MM.1S (cell line): ENCODE measurements around the gene RASGRF2.

Source experiments
- DNase-seq: peaks from one replicate; pipeline ENCODE4 v3.0.0-alpha.2; 2015
- H2AFZ ChIP-seq: fragments of 300-600 bp; sonication (generic); 2 replicates; pipeline ENCODE4 v1.6.0; 2016; ENCODE audit warnings: antibody characterized with exemption, low read length
- H3F3A ChIP-seq: fragments of 300-600 bp; sonication (generic); 2 replicates; pipeline ENCODE4 v1.6.1; 2016; ENCODE audit warnings: mild to moderate bottlenecking, antibody characterized with exemption, low read length, moderate library complexity, mixed read lengths; ENCODE audit not compliant: insufficient read depth
- H3K27ac ChIP-seq: fragments of 300-600 bp; sonication (generic); 2 replicates; pipeline ENCODE4 v1.5.1; 2016; ENCODE audit warnings: mild to moderate bottlenecking, low read length
- H3K27me3 ChIP-seq: fragments of 300-600 bp; sonication (generic); replicated peaks from 2 replicates; pipeline ENCODE4 v1.6.0; 2016; ENCODE audit warnings: low read length; ENCODE audit not compliant: insufficient read depth
- H3K36me3 ChIP-seq: fragments of 300-600 bp; sonication (generic); replicated peaks from 2 replicates; pipeline ENCODE4 v1.6.1; 2016; ENCODE audit warnings: mild to moderate bottlenecking, low read length, mixed read lengths; ENCODE audit not compliant: insufficient read depth
- H3K4me1 ChIP-seq: fragments of 300-600 bp; sonication (generic); 2 replicates; pipeline ENCODE4 v1.6.1; 2016; ENCODE audit warnings: low read length, mixed read lengths
- H3K4me2 ChIP-seq: fragments of 300-600 bp; sonication (generic); 2 replicates; pipeline ENCODE4 v1.6.0; 2016; ENCODE audit warnings: low read depth, low read length
- H3K4me3 ChIP-seq: fragments of 300-600 bp; sonication (generic); 2 replicates; pipeline ENCODE4 v1.5.1; 2016; ENCODE audit warnings: low read length, mixed read lengths
- H3K79me2 ChIP-seq: fragments of 300-600 bp; sonication (generic); 2 replicates; pipeline ENCODE4 v1.6.1; 2016; ENCODE audit warnings: mixed run types, low read length, mixed read lengths
- H3K9ac ChIP-seq: fragments of 300-600 bp; sonication (generic); 2 replicates; pipeline ENCODE4 v1.6.1; 2016; ENCODE audit warnings: low read length, mixed read lengths
- H3K9me2 ChIP-seq: fragments of 300-600 bp; sonication (generic); replicated peaks from 2 replicates; pipeline ENCODE4 v1.6.1; 2016; ENCODE audit warnings: mild to moderate bottlenecking, low read length, mixed read lengths; ENCODE audit not compliant: insufficient read depth
- H3K9me3 ChIP-seq: fragments of 300-600 bp; sonication (generic); replicated peaks from 2 replicates; pipeline ENCODE4 v1.6.1; 2016; ENCODE audit warnings: mild to moderate bottlenecking, low read length, mixed read lengths; ENCODE audit not compliant: insufficient read depth
- H4K20me1 ChIP-seq: fragments of 300-600 bp; sonication (generic); 2 replicates; pipeline ENCODE4 v1.6.1; 2016; ENCODE audit warnings: mild to moderate bottlenecking, low read length, moderate library complexity, mixed read lengths; ENCODE audit not compliant: insufficient read depth
- CTCF ChIP-seq: fragments of 300-600 bp; sonication (generic); IDR thresholded peaks from 2 replicates; pipeline ENCODE4 v1.5.1; 2016; ENCODE audit warnings: antibody characterized with exemption, low read length, mixed read lengths
- EZH2 ChIP-seq: fragments of 300-600 bp; sonication (generic); optimal IDR thresholded peaks from 2 replicates; pipeline ENCODE3; 2017; ENCODE audit warnings: low read depth, mild to moderate bottlenecking, antibody characterized with exemption, low read length, mixed read lengths
- EZH2phosphoT487 ChIP-seq: fragments of 300-600 bp; sonication (generic); IDR thresholded peaks from 2 replicates; pipeline ENCODE4 v1.6.1; 2018; ENCODE audit warnings: antibody characterized with exemption, low read length

The RASGRF2 gene

GRCh38 chr5:81208904-81209303 lies 248.7 kb downstream of the RASGRF2 start:
- no peak overlapping the region for H3K9ac ChIP-seq
- H3K4me1 ChIP-seq: no peaks in the 10 kb centered on the region
- no peaks in the 10 kb centered on the region for H3K9me2 ChIP-seq
- no peaks in the 10 kb centered on the region for H3K36me3 ChIP-seq
- H3K79me2 ChIP-seq: no peaks in the 10 kb centered on the region
- no peak overlapping the region for H3K4me2 ChIP-seq
- DNase-seq: no peak
- no peak for TF ChIP-seq EZH2phosphoT487
- no peak for TF ChIP-seq CTCF
- no peak for TF ChIP-seq EZH2
- H3K27me3 ChIP-seq: no peaks in the 10 kb centered on the region
- no peaks in the 10 kb centered on the region for H4K20me1 ChIP-seq
- no peak overlapping the region for H3K4me3 ChIP-seq
- no peak overlapping the region for H2AFZ ChIP-seq
- no peaks in the 10 kb centered on the region for H3K9me3 ChIP-seq
- no peaks in the 10 kb centered on the region for H3F3A ChIP-seq
- no peak overlapping the region for H3K27ac ChIP-seq

GRCh38 chr5:81209386-81209785 lies 249.2 kb downstream of the RASGRF2 start:
- H4K20me1 ChIP-seq: no peaks in the 10 kb centered on the region
- no peaks in the 10 kb centered on the region for H3K79me2 ChIP-seq
- no peaks in the 10 kb centered on the region for H3K4me1 ChIP-seq
- H3K9me3 ChIP-seq: no peaks in the 10 kb centered on the region
- no peak overlapping the region for H2AFZ ChIP-seq
- no peak overlapping the region for H3K4me2 ChIP-seq
- TF ChIP-seq EZH2phosphoT487: no peak
- TF ChIP-seq CTCF: no peak
- no peak for TF ChIP-seq EZH2
- H3K27ac ChIP-seq: no peak overlapping the region
- no peaks in the 10 kb centered on the region for H3K27me3 ChIP-seq
- H3F3A ChIP-seq: no peaks in the 10 kb centered on the region
- H3K9me2 ChIP-seq: no peaks in the 10 kb centered on the region
- DNase-seq: no peak
- no peak overlapping the region for H3K4me3 ChIP-seq
- no peak overlapping the region for H3K9ac ChIP-seq
- H3K36me3 ChIP-seq: no peaks in the 10 kb centered on the region

- no peaks in the 10 kb centered on the region for H4K20me1 ChIP-seq
- H3K27ac ChIP-seq: no peak overlapping the region
- H3K9me2 ChIP-seq: no peaks in the 10 kb centered on the region
- no peaks in the 10 kb centered on the region for H3F3A ChIP-seq
- H3K27me3 ChIP-seq: no peaks in the 10 kb centered on the region
- no peaks in the 10 kb centered on the region for H3K36me3 ChIP-seq
- H3K4me3 ChIP-seq: no peak overlapping the region
- no peaks in the 10 kb centered on the region for H3K79me2 ChIP-seq
- H3K9me3 ChIP-seq: no peaks in the 10 kb centered on the region
- no peak overlapping the region for H3K4me2 ChIP-seq
- H2AFZ ChIP-seq: no peak overlapping the region
- no peak overlapping the region for H3K9ac ChIP-seq
- DNase-seq: no peak
- H3K4me1 ChIP-seq: no peaks in the 10 kb centered on the region
- TF ChIP-seq EZH2phosphoT487 (no peak), EZH2 (no peak), CTCF (no peak)
Measured at GRCh38 chr5:81209869-81210493, 249.8 kb downstream of the RASGRF2 start.
